Psoas muscle (tissue), 8 donors: ENCODE results near the gene SLC44A2. TPM values are rescaled to one million over a fixed set of nuclear protein-coding genes. Genes with fewer than 3 reads are reported as not detected.
"Not testable (repeated sequence)": the region's sequence is repeated elsewhere in the genome, so short reads cannot be mapped to it uniquely, and the experiment has no call there.

Experiments
- ATAC-seq, 4 donors: fragments of 200-7000 bp; cut with Tn5 transposase; one replicate each; pipeline ENCODE4 v1.9.1; 2020; ENCODE audit warnings: moderate library complexity in 3 of 4, mild to moderate bottlenecking in 2 of 4
- DNase-seq, 2 donors: peaks; one replicate each; pipeline ENCODE4 v3.0.0-alpha.2; 2020
- H3K27ac ChIP-seq: fragments of 200-600 bp; one replicate; pipeline ENCODE4 v1.8.0; 2022
- H3K27me3 ChIP-seq, 3 donors: fragments of 200-600 bp in 1 of 3; one replicate each; pipeline versions ENCODE4 v1.6.1 to v1.8.0; 2013 to 2022; ENCODE audit warnings: low read length in 2 of 3, mild to moderate bottlenecking in 2 of 3, moderate library complexity in 1 of 3; ENCODE audit not compliant: insufficient read depth in 3 of 3
- H3K36me3 ChIP-seq, 2 donors: fragments of 200-600 bp in 1 of 2; one replicate each; pipeline versions ENCODE4 v1.6.1 to v1.8.0; 2013 to 2022; ENCODE audit warnings: low read depth in 1 of 2, mild to moderate bottlenecking in 1 of 2, moderate library complexity in 1 of 2; ENCODE audit not compliant: insufficient read depth in 1 of 2
- H3K4me1 ChIP-seq: fragments of 200-600 bp; one replicate; pipeline ENCODE4 v1.8.0; 2022
- H3K4me3 ChIP-seq: fragments of 200-600 bp; one replicate; pipeline ENCODE4 v1.8.0; 2022; ENCODE audit warnings: mild to moderate bottlenecking
- H3K9me3 ChIP-seq: fragments of 200-600 bp; one replicate; pipeline ENCODE4 v1.8.0; 2022
- CTCF ChIP-seq: fragments of 200-600 bp; IDR thresholded peaks from one replicate; pipeline ENCODE4 v1.8.0; 2022; ENCODE audit warnings: antibody characterized with exemption
- WGBS, 3 donors: extraction: QIAGEN DNeasy Blood & Tissue Kit; methylation state at CpG; one replicate each; pipeline versions ENCODE4 v1.1.6 to v1.1.7; 2013; 5-methylcytosine and 5-hydroxymethylcytosine counted together
- intact Hi-C, 2 donors: fragments of 100-400 bp; cut with DNase I; formaldehyde crosslinking; loops; one replicate each; pipeline versions ENCODE4 v1.11.0 to v1.14.2; 2022
- polyA plus RNA-seq, 3 donors: library from polyadenylated mRNA; stranded (reverse); fragments of 200-250 nt; gene quantifications; one replicate each; pipeline ENCODE4 v1.2.3, GENCODE V29; 2013
- total RNA-seq, 4 donors: library from RNA; stranded (reverse); fragmentation: NEBNext Ultra II Directional in 2 of 4; extraction: Animal tissue kit (Norgen Biotek cat#: 25700) in 2 of 4; gene quantifications; one replicate each; pipeline versions ENCODE4 v1.2.1 to v1.2.4, GENCODE V29; 2021 to 2023
- donor health status: healthy with polysubstance abuse.
- donor health status: DM: no; HTN: no; CAD: no; lungs with moderate emphysema.
- donor health status: Bipolar disorder and iron deficiency.
- donor health status: healthy.
- donor health status: DM: yes; HTN: yes; CAD: no.
- donor health status: DM: no; HTN: no; CAD: no.
- donor health status: DM: no; HTN: no; CAD: no.
- donor health status: DM: yes; HTN: yes; CAD: no.

The SLC44A2 gene
- total and polyA plus RNA-seq, 7 donors: 36.3 to 104 (median 73.8) TPM

- no peak for TF ChIP-seq CTCF
- Histone ChIP-seq H3K9me3 (no peaks in the 10 kb centered on the region), H3K4me1 (peaks cover 41% of the 10 kb centered on the region), H3K36me3 (peaks cover 4 to 21% of the 10 kb centered on the region in 2 donors), H3K4me3 (no peak overlapping the region), H3K27ac (no peak overlapping the region), H3K27me3 (no peaks in the 10 kb centered on the region)
- intact Hi-C loops: no loop called here
- ATAC-seq (peak in 1 of 4 donors; percentile 5), DNase-seq (no peak)
- 50 to 64% (median 56%) methylated on average over 14 of the region's 14 CpGs for WGBS, 3 donors
Measured at GRCh38 chr19:10662384-10663251, 37.3 kb downstream of the SLC44A2 start.

GRCh38 chr19:10663252-10663563 lies 37.9 kb downstream of the SLC44A2 start:
- intact Hi-C loops, H3K27ac ChIP-seq, H3K4me3 ChIP-seq, H3K9me3 ChIP-seq, DNase-seq, H3K27me3 ChIP-seq: not testable (repeated sequence)
- ATAC-seq: peak in 1 of 4 donors; percentile 21
- 74 to 86% (median 80%) methylated on average over 16 of the region's 16 CpGs for WGBS, 3 donors
- peaks cover 39% of the 10 kb centered on the region for H3K4me1 ChIP-seq
- peaks cover 4 to 15% of the 10 kb centered on the region in 2 donors for H3K36me3 ChIP-seq

GRCh38 chr19:10667867-10668266 lies 42.5 kb downstream of the SLC44A2 start:
- no peaks in the 10 kb centered on the region for H3K27me3 ChIP-seq
- H3K27ac ChIP-seq: no peak overlapping the region
- TF ChIP-seq CTCF: no peak
- H3K36me3 ChIP-seq: peaks cover 0 to 25% of the 10 kb centered on the region in 2 donors
- no peak for ATAC-seq
- intact Hi-C loops: no loop called here
- DNase-seq: no peak
- WGBS, 3 donors: 77 to 83% (median 80%) methylated on average over 6 of the region's 6 CpGs
- H3K9me3 ChIP-seq: no peaks in the 10 kb centered on the region
- H3K4me1 ChIP-seq: peaks cover 46% of the 10 kb centered on the region
- H3K4me3 ChIP-seq: no peak overlapping the region

- no peak for ATAC-seq
- H3K9me3 ChIP-seq: no peaks in the 10 kb centered on the region
- intact Hi-C loops: no loop called here
Measured at GRCh38 chr19:10669246-10669645, 43.9 kb downstream of the SLC44A2 start.

More at GRCh38 chr19:10669246-10669645, 43.9 kb downstream of the SLC44A2 start:
- no peak overlapping the region for H3K27ac ChIP-seq
- 61 to 80% (median 80%) methylated on average over 6 of the region's 6 CpGs for WGBS, 3 donors
- peaks cover 0 to 37% of the 10 kb centered on the region in 2 donors for H3K36me3 ChIP-seq
- peaks cover 48% of the 10 kb centered on the region for H3K4me1 ChIP-seq
- no peak overlapping the region for H3K4me3 ChIP-seq
- no peak for TF ChIP-seq CTCF
- no peak for DNase-seq
- no peaks in the 10 kb centered on the region for H3K27me3 ChIP-seq
